Prostate gland (tissue), 2 donors: ENCODE results near the gene CTIF.

Experiments used
- CTCF ChIP-seq, 4 experiments: fragments of 200-600 bp in 2 of 4; fragments of 450-650 bp in 2 of 4; sonication (generic) in 2 of 4; IDR thresholded peaks; 1 replicate in 3 of 4; 2 replicates in 1 of 4; pipeline ENCODE4 v1.5.1; 2016 to 2019; ENCODE audit warnings: antibody characterized with exemption in 4 of 4, mild to moderate bottlenecking in 2 of 4, moderate library complexity in 2 of 4
- POLR2A ChIP-seq: fragments of 450-650 bp; IDR thresholded peaks from one replicate; pipeline ENCODE4 v1.6.1; 2016; ENCODE audit warnings: antibody characterized with exemption, mild to moderate bottlenecking
- POLR2AphosphoS5 ChIP-seq: sonication (generic); formaldehyde crosslinking; IDR thresholded peaks from one replicate; pipeline ENCODE4 v1.6.1; 2017; ENCODE audit warnings: antibody characterized with exemption

DNA sequence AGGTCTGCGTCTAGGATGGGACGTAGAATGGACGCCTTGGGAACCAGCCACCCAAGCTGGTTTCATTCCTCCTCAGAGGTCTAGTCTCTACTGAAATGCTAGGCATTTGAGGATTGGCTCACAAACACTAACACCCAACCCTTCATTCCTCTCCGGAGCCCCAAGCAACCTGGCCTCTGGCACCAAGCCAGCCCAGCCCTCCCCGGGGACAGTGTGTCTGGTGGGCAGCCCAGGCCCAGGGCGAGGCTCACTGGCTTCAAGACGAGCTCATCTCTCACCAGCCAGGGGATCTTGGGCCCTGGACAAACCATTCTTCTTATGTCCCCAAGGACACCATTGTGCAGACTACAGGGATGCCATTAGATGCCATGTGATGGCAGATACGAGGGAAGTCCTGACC is 182.5 kb downstream of the CTIF start:
- TF ChIP-seq CTCF (IDR thresholded peaks at IDR 0.05): no peak
- TF ChIP-seq POLR2A: no peak
- TF ChIP-seq POLR2AphosphoS5: no peak
